ENCODE data around the gene TOM1L2.
"Not testable (repeated sequence)": the region's sequence is repeated elsewhere in the genome, so short reads cannot be mapped to it uniquely, and the experiment has no call there.

Gene TOM1L2

DNA sequence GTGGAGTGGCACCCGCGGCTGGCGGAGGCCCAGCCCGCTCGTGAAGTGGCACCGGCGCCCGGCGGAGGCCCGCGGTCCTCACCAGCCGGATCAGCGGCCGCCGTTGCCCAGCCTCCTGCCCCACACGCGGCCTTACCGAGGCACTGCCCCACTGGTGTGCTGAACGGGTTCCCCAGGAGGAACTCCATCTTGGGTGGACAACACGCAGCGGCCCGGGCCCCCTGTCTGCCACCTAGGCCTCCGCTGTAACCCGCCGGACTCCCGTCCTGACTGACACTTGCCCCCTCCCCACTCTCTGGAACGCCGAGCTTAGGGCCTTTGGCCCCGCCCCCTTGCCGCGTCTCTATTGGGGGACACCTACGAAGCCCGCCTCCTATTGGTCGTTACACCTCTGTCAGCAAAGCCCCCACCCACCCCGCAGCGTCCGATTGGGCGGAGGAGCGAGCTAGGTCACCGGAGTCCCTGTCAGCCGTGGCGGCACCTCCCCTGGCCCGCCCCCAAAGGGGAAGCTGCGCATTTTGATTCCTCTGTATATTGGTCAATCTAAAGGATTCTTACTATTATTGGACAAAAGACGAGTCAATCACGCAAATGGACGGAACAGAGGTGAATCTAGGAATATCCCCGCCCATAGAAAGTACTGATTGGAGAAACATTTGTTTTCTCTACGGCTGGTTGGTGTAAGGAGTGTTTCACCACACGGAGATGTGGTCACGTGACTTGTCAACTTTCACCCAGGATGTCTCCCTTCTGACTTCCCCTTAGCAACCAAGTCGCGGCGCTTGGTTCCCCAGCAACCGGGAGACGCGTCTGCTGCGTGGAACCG lies at the start of gene TOM1L2, which contains the start of gene DRC3:
TSS of gene TOM1L2 (minus strand) at position 275 of the 826 bp plus-strand sequence. CDS start at position 188, 87 bp downstream.
TSS of gene DRC3 (plus strand) at position 737 of the 826 bp plus-strand sequence. CDS start 4,737 bp downstream, outside the sequence.
- DNase-seq (ENCODE audit: low spot score) = peak; percentile 100

DNA sequence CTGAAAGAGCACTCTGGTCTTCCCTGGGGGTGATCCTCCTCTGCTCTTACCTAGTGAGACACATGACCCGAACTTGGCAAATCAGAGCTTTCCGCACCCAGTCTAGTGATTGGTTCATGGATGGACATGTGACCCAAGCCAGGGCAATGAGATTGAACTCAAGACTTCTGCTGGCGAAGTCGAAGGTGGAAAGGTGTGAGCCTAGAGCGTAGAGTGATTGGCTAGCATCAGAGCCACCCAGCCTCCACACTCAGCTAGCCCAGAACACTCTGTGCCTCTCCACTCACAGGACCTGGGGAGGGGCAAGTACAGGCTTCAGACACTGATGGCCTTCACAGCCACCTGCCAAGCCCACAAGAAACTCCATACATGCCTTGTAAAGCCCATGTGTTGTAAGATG lies 49.2 kb upstream of the TOM1L2 start:
- DNase-seq (ENCODE audit: low spot score) = no peak

- no peak for DNase-seq (ENCODE audit: low spot score)
These were observed 48.8 kb upstream of the TOM1L2 start for GRCh38 chr17:18020971-18021370.

- DNase-seq (ENCODE audit: low spot score) = no peak
These were observed 47.6 kb upstream of the TOM1L2 start for GRCh38 chr17:18019838-18020154.

GRCh38 chr17:18018411-18018921 lies 46.3 kb upstream of the TOM1L2 start:
- DNase-seq (ENCODE audit: low spot score) = no peak

DNA sequence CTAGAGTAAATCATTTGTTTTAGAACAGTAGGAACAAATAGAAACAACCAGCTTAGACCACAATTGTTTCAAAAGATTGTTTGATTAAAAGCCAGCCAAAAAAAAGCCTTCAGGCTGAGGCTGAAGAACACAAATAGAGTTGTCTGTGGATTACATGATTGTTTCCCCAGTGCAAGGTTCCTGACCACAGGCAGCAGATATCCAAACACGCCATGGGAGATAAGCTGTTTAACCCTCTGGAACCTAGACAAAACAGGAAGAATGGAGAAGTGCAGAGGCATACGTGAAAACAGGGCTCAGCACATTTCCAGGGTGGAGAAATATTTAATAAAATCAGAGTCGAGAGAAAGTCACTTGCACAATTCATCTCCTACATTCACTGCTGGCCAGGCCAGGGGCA lies 45.8 kb upstream of the TOM1L2 start:
- no peak for DNase-seq (ENCODE audit: low spot score)

DNA sequence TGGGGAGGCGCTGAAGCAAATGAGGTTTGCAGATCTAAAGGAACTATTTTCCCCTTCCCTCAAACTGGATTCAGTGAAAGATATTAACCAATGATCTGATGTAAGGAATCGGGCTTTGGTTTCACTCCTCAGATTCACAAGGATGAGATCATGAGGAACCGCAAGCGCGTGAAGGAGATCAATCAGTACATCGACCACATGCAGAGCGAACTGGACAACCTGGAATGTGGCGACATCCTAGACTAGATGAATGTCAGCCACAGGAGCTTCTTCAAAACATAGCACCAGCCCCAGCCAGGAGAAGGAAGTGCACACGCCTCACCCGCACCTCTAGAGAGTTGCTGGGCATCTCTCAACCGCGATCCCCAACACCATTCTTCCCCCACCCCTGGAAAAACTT lies 44.2 kb upstream of the TOM1L2 start:
- no peak for DNase-seq (ENCODE audit: low spot score)

GRCh38 chr17:18015593-18015992 lies 43.4 kb upstream of the TOM1L2 start:
- DNase-seq (ENCODE audit: low spot score) = no peak

- no peak for DNase-seq (ENCODE audit: low spot score)
These were observed 41.8 kb upstream of the TOM1L2 start for GRCh38 chr17:18014006-18014405.

GRCh38 chr17:18011286-18011685 lies 39.1 kb upstream of the TOM1L2 start:
- no peak for DNase-seq (ENCODE audit: low spot score)

DNA sequence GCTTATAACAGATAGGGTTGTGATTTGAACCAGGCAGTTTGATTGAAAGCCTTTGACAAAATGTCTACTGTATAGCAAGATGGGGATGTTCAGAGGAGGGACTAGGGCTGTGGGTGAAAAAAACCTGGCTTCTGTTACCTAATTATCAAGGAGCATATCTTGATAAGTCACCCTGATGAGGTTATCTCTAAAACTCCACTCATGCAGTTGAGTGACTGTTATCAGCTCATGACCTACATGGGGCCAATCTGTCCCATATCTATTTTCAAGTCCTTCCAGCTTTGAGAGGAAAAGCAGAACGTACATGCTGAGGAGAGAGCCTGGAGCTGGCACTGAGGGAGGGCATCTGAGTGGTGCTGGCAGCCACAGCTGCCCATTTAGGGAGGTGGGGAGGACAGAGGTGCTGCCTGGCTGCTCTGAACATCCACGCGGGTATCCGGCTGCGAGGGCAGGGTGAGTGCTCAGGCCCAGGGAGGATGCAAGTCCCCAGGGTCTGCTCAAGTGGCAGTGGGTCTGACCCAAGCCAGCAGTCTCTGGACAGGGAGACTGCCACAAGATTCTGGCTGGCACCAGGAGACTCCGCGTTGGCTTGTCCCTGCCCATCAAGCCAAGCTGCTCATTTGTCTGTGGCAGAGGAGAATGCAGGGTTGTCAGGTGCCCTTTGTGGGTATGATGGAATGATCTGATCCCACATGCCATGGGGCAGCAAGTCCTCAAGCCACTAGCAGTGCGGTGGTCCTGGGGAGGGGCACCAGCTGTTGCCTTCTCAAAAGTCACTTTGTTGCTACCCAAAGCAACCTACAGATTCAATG lies 37.6 kb upstream of the TOM1L2 start:
- DNase-seq (ENCODE audit: low spot score) = no peak

- DNase-seq (ENCODE audit: low spot score) = no peak
These were observed 36.5 kb upstream of the TOM1L2 start for GRCh38 chr17:18008496-18009268.

DNA sequence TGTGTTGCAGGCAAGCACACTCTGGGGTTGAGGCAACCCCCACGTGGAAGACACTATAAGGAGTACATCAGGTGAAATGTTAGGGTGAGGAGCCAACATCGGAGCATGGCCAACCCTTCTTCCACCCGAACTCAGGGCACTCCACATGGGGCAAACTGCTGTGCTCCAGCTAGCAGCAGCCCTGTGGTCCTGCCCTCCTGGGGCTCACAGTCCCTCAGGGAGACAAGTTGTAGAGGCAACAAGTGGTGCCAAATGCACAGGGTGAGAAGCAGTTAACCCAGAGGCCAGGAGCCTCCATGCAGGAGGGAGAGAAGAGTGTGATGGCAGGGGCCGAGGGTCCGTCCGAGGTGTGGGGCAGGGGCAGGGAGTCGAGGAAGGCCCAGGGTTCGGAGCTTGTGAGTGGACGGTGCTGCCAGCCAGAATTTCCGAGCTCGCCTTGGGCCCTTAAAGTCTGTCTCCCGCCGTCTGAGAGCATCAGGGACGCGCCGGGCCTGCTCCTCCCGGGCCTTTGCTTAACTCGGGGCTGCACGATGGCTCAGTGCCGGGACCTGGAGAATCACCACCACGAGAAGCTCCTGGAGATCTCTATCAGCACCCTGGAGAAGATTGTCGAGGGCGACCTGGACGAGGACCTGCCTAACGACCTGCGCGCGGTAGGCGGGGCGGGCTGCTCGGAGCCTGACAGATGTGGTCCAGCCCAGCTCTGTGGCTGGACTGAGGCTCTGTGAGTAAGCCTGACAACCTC lies 34.5 kb upstream of the TOM1L2 start:
- DNase-seq (ENCODE audit: low spot score) = no peak

DNA sequence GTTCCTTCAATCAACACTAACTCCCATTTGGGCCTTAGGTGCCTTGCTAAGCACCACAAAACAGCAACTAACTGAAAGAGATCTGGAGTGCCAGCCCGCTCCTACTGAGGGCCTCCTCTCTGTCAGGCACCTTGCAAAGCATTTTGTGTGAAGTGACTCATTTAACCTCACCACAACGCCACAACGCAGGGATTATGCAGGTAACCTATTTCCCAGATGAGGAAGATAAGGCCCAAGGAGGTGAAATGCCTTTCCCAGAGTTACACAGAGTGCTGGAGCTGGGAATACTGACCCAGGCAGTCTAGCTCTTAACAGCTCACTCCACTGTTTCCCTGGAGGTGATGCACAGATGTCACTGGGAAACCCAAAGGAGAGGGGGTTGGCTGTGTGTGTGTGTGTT lies 33.3 kb upstream of the TOM1L2 start:
- no peak for DNase-seq (ENCODE audit: low spot score)

- no peak for DNase-seq (ENCODE audit: low spot score)
These were observed 32.7 kb upstream of the TOM1L2 start for GRCh38 chr17:18004884-18005305.

DNA sequence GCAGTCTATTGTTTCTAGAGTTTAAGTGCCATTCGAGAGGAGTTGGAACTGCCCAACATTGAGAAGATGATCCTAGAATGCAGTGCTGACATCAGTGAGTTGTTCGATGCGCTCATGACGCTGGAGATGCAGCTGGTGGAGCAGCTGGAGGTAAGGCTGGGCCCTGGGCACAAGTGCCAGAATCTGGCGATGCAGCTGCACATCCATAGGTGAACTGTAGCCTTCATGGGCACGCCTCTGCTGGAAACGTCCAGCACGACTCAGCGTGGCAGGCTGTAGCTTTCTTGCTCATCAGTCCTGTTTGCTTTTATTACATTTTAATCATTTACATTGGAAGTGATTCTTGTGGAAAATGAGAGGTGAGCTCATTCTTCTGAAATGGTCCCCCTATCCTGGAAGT lies 32.1 kb upstream of the TOM1L2 start:
- no peak for DNase-seq (ENCODE audit: low spot score)

- no peak for DNase-seq (ENCODE audit: low spot score)
These were observed 30.0 kb upstream of the TOM1L2 start for GRCh38 chr17:18002171-18002570.

DNA sequence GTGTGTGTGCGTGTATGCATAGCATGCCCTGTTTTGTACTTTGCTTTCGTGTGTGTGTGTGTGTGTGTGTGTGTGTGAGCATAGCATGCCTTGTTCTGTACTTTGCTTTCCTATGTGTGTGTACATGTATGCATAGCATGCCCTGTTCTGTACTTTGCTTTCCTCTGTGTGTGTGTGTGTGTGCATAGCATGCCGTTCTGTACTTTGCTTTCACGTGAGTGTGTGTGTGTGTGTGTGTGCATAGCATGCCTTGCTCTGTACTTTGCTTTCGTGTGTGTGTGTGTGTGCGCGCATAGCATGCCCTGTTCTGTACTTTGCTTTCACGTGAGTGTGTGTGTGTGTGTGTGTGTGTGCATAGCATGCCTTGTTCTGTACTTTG lies 27.8 kb upstream of the TOM1L2 start:
- no peak for DNase-seq (ENCODE audit: low spot score)

DNA sequence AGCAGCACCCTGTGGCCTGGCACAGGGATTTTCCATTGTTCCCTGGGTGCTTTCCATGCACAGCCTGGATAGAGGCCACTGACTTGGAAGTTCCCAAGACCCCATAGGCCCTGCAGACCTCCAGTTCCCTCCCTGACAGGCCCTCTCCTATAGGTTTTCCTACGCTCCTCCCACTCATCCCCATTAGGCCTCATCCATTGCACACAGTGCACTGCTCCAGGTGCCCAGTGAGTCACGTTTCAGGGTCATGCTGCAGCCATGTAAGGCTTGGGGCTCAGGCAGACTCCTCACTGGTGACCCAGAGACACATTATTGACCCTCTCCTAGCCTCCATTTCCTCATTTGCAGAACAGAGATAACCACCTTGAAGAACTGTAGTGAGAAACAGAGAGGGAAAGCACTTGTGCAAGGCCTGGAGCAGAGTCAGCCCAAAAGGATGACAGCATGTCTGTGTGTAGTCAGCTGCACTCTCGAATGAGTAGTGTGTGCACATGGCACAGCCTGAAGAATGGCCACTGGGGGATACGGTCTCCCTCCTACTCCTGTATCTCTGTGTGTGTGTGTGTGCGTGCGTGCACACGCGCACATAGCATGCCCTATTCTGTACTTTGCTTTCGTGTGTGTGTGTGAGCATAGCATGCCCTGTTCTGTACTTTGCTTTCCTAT lies 27.3 kb upstream of the TOM1L2 start:
- DNase-seq (ENCODE audit: low spot score) = no peak

DNA sequence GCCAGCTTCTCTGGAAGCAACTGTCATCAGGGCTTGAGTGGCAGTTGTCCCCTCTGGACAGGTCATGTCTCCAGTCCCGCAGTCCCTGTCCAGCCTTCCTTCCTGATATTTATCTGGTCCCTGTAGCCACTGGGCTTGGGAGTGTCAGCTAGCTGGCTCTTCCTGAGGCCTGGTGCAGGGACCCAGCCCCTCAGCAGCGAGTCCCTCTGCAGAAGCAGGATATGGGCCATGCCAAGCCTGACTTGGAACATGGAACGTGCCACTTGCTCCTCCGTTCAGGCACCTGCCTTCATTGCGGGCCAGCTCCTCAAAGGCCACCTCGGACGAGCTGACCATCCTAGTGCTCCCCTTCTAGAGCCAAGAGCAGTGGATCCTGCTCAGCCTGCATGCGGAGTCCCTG lies 26.7 kb upstream of the TOM1L2 start:
- no peak for DNase-seq (ENCODE audit: low spot score)

DNA sequence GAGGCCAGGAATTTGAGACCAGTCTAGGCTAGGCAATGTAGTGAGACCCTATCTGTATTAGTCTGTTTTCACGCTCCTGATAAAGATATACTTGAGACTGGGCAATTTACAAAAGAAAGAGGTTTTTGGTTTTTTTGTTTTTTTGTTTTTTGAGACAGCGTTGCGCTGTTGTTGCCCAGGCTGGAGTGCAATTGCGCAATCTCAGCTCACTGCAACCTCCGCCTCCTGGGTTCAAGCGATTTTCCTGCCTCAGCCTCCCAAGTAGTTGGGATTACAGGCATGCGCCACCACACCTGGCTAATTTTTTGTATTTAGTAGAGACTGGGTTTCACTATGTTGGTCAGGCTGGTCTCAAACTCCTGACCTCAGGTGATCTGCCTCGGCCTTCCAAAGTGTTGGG lies 23.7 kb upstream of the TOM1L2 start:
- not testable (repeated sequence) for DNase-seq (ENCODE audit: low spot score)
